Panc1 (cell line): ENCODE results near the gene LENG8. TPM values are rescaled to one million over a fixed set of nuclear protein-coding genes. Genes with fewer than 3 reads are reported as not detected.

Experiments
- ATAC-seq: fragments of 200-7000 bp; cut with Tn5 transposase; 2 replicates; pipeline ENCODE4 v1.9.1; 2020; ENCODE audit warnings: mild to moderate bottlenecking, moderate library complexity
- BruUV-seq: library from RNA; stranded (reverse); fragments of 400-500 nt; replicated peaks from 2 replicates; lab custom pipeline; 2021; lab: Mats Ljungman, UMichigan
- CTCF ChIA-PET: fragments of 300-600 bp; sonication (Branson Sonifier 250); formaldehyde crosslinking; loops from one replicate; lab custom pipeline; 2022; ENCODE audit warnings: antibody characterized with exemption; lab: Charles Lee
- POLR2A ChIA-PET: fragments of 300-600 bp; sonication (Branson Sonifier 250); formaldehyde crosslinking; loops from one replicate; lab custom pipeline; 2022; ENCODE audit warnings: antibody characterized with exemption; lab: Charles Lee
- DNase-seq: peaks from one replicate; pipeline ENCODE4 v3.0.0-alpha.2; 2010; ENCODE audit warnings: low read depth, low spot score
- H3K27ac ChIP-seq: 2 replicates; pipeline ENCODE4 v1.5.1; 2011; ENCODE audit warnings: mild to moderate bottlenecking, low read length, inconsistent platforms
- H3K27me3 ChIP-seq: fragments of 200-500 bp; sonication (Bioruptor generic); 2 replicates; pipeline ENCODE4 v1.6.0; 2014; ENCODE audit warnings: low read length, inconsistent platforms; ENCODE audit not compliant: control insufficient read depth, insufficient read depth
- H3K36me3 ChIP-seq: fragments of 200-500 bp; sonication (Bioruptor generic); 2 replicates; pipeline ENCODE4 v1.5.1; 2014; ENCODE audit warnings: inconsistent platforms, mild to moderate bottlenecking, low read length, moderate library complexity; ENCODE audit not compliant: control insufficient read depth, insufficient read depth
- H3K4me1 ChIP-seq: 2 replicates; pipeline ENCODE4 v1.5.1; 2011; ENCODE audit warnings: inconsistent platforms, mild to moderate bottlenecking, low read length, moderate library complexity; ENCODE audit not compliant: control insufficient read depth, insufficient read depth
- H3K4me3 ChIP-seq, 2 experiments: 2 replicates each; pipeline ENCODE4 v1.5.1; 2011 to 2012; ENCODE audit warnings: low read depth in 2 of 2, low read length in 2 of 2, mild to moderate bottlenecking in 2 of 2, inconsistent platforms in 1 of 2, moderate library complexity in 1 of 2
- H3K9me3 ChIP-seq: fragments of 200-500 bp; sonication (Bioruptor generic); 2 replicates; pipeline ENCODE4 v1.5.1; 2014; ENCODE audit warnings: low read depth, mild to moderate bottlenecking, inconsistent platforms, low read length, moderate library complexity; ENCODE audit not compliant: control insufficient read depth, insufficient read depth
- POLR2AphosphoS5 ChIP-seq: IDR thresholded peaks from 2 replicates; pipeline ENCODE4 v1.6.1; 2012; ENCODE audit warnings: mild to moderate bottlenecking, low read depth, low read length, moderate library complexity
- SIN3A ChIP-seq: IDR thresholded peaks from 2 replicates; pipeline ENCODE4 v1.6.1; 2012; ENCODE audit warnings: low read depth, mild to moderate bottlenecking, low read length, moderate library complexity, borderline replicate concordance; ENCODE audit not compliant: insufficient read depth
- TCF7L2 ChIP-seq: IDR thresholded peaks from 2 replicates; pipeline ENCODE4 v1.6.1; 2011; ENCODE audit warnings: mild to moderate bottlenecking, low read depth, low read length, inconsistent platforms
- in situ Hi-C: cut with HindIII; loops from 2 replicates; pipeline ENCODE4 v1.10.0; 2016; ENCODE audit warnings: low sequenced_read_pairs, low pct_unique_long_range_greater_than_20kb
- intact Hi-C: fragments of 100-400 bp; cut with micrococcal nuclease; formaldehyde crosslinking; loops from one replicate; pipeline ENCODE4 v1.10.0; 2022; ENCODE audit not compliant: unreplicated experiment
- total RNA-seq: library from RNA; stranded (reverse); gene quantifications from one replicate; pipeline ENCODE4 v1.2.1, GENCODE V29; 2021; ENCODE audit not compliant: unreplicated experiment
- TF ChIP-seq, protein P1 (sequence below), 2 experiments: IDR thresholded peaks; 2 replicates each; pipeline ENCODE4 v1.6.1; 2011 to 2012; ENCODE audit warnings: low read depth in 2 of 2, control low read depth in 1 of 2, low read length in 1 of 2, mild to moderate bottlenecking in 1 of 2, moderate library complexity in 1 of 2; ENCODE audit not compliant: insufficient read depth in 1 of 2
- TF ChIP-seq, protein P2 (sequence below): fragments of 450-650 bp; IDR thresholded peaks from 2 replicates; pipeline ENCODE4 v1.5.1; 2017; ENCODE audit warnings: mild to moderate bottlenecking

Gene LENG8
- total RNA-seq, 1 experiment from 2014 or later: 268 TPM

DNA sequence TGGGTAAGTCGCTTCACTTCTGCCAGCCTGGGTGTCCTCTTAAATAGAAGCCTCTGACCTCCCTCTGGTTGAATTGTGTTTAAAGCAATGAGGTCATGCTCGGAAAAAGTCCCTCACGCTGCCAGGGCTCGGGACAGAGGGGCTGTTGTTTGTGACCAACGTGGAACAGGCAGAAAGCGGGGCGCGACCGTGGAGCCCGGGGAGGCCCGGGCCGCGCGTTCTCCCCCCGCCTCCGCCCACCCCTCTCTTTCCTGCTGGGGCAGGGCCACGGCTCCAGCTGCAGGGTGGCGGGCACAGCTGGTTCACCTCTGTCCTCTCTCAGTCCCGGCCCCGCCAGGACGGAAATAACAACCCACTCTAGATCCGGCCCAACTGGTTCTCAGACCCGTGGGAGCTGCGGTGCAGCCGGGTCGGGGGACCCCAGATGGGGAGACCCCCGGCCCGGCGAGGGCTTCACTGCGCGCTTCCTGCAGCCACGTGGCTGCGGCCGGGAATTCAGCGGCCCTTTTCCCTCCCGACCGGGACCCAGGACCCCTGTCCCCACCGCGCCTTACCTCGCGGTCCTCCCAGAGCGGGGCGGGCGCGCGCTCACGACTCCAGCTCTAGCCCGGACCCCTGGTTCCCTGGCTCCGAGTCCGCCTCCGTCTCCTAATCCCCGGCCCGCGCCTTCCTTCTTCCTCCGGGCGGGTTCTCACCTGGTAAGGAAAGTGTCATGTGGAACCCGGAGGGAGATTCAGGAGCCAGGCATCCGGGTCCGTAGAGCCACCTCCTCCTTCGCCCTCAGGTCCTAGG, 22.2 kb downstream of the LENG8 start:
- ATAC-seq: peak; percentile 69
- in situ Hi-C loops: no loop called here
- BruUV-seq: no TSS peak
- H3K9me3 ChIP-seq: no peaks in the 10 kb centered on the region
- DNase-seq: no peak
- ChIA-PET CTCF (no interaction called here), POLR2A (interaction anchor here (0.6 kb wide), 2 partner anchors 9 to 418 kb away, joined by 6 to 16 read pairs; no protein-coding TSS in a partner anchor)
- intact Hi-C loops: no loop called here
- H3K4me1 ChIP-seq: peaks cover 15% of the 10 kb centered on the region
- TF ChIP-seq, protein P1, sequence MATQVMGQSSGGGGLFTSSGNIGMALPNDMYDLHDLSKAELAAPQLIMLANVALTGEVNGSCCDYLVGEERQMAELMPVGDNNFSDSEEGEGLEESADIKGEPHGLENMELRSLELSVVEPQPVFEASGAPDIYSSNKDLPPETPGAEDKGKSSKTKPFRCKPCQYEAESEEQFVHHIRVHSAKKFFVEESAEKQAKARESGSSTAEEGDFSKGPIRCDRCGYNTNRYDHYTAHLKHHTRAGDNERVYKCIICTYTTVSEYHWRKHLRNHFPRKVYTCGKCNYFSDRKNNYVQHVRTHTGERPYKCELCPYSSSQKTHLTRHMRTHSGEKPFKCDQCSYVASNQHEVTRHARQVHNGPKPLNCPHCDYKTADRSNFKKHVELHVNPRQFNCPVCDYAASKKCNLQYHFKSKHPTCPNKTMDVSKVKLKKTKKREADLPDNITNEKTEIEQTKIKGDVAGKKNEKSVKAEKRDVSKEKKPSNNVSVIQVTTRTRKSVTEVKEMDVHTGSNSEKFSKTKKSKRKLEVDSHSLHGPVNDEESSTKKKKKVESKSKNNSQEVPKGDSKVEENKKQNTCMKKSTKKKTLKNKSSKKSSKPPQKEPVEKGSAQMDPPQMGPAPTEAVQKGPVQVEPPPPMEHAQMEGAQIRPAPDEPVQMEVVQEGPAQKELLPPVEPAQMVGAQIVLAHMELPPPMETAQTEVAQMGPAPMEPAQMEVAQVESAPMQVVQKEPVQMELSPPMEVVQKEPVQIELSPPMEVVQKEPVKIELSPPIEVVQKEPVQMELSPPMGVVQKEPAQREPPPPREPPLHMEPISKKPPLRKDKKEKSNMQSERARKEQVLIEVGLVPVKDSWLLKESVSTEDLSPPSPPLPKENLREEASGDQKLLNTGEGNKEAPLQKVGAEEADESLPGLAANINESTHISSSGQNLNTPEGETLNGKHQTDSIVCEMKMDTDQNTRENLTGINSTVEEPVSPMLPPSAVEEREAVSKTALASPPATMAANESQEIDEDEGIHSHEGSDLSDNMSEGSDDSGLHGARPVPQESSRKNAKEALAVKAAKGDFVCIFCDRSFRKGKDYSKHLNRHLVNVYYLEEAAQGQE (IDR thresholded peaks at IDR 0.05; ENCODE audit: insufficient read depth in 1 of 2, low read depth in 2 of 2, low read length in 1 of 2): no peak
- TF ChIP-seq SIN3A (no peak), POLR2AphosphoS5 (no peak), TCF7L2 (no peak)
- TF ChIP-seq, protein P2, sequence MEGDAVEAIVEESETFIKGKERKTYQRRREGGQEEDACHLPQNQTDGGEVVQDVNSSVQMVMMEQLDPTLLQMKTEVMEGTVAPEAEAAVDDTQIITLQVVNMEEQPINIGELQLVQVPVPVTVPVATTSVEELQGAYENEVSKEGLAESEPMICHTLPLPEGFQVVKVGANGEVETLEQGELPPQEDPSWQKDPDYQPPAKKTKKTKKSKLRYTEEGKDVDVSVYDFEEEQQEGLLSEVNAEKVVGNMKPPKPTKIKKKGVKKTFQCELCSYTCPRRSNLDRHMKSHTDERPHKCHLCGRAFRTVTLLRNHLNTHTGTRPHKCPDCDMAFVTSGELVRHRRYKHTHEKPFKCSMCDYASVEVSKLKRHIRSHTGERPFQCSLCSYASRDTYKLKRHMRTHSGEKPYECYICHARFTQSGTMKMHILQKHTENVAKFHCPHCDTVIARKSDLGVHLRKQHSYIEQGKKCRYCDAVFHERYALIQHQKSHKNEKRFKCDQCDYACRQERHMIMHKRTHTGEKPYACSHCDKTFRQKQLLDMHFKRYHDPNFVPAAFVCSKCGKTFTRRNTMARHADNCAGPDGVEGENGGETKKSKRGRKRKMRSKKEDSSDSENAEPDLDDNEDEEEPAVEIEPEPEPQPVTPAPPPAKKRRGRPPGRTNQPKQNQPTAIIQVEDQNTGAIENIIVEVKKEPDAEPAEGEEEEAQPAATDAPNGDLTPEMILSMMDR: no peak
- H3K4me3 ChIP-seq: peak overlapping the region; percentile 37 to 59
- H3K36me3 ChIP-seq: no peaks in the 10 kb centered on the region
- H3K27ac ChIP-seq: peak overlapping the region; percentile 48; the same call in 1 of the 2 replicates
- H3K27me3 ChIP-seq: no peaks in the 10 kb centered on the region

DNA sequence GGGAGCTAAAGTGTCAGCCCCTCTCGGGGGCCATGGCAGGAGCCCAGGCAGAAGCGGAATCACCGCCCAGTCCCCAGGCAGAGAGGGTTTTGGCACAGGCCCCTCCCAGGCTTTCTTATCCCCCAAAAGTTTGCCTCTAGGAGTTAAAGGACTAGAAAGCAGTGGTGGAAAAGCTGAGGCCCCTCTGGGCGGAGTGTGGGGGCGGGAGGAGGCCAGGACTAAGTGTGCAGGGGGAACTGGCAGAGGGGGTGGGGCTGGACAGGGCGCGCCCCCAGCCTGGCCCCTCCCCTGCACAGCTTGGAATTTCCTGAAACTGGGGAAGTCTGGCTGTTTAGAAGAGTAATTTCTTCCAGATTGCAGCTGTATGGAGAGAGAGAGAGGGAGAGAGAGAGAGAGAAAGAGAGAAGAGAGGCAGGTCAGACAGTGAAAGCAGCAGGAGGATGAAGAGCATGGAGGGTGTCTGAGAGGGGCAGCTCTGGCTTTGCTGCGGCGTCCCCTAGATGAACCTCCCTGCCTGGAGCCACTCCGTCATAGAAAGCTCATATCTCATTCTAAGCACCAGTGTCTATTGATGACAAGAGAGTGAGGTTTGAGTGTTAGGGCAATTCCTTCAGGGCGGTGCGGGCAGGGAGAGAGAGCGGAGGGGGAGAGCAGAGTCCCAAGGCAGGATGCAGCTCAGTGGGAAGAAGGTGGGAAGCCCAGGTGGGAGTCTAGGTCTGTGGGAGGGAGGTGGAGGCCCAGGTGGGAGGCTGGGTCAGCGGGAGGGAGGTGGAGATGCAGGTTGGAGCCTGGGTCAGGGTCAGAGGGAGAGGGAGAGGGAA, 24.3 kb downstream of the LENG8 start, which contains the start of gene CDC42EP5:
TSS of gene CDC42EP5 (minus strand) at position 226 of the 821 bp plus-strand sequence. CDS start 7,749 bp downstream, outside the sequence.
- intact Hi-C loops: no loop called here
- TF ChIP-seq, protein P2: no peak
- TF ChIP-seq POLR2AphosphoS5: no peak
- TF ChIP-seq TCF7L2: no peak
- TF ChIP-seq, protein P1 (IDR thresholded peaks at IDR 0.05; ENCODE audit: insufficient read depth in 1 of 2, low read depth in 2 of 2, low read length in 1 of 2): no peak
- no peak for TF ChIP-seq SIN3A
- BruUV-seq: no TSS peak
- POLR2A ChIA-PET: interaction anchor here (0.6 kb wide), 1 partner anchor 283 kb away, joined by 6 read pairs; no protein-coding TSS in a partner anchor
- Histone ChIP-seq H3K27ac (no peak within 1 kb of the TSS), H3K9me3 (no peaks in the 10 kb centered on the region), H3K27me3 (no peaks in the 10 kb centered on the region), H3K4me1 (peaks cover 15% of the 10 kb centered on the region), H3K36me3 (no peaks in the 10 kb centered on the region), H3K4me3 (peak within 1 kb of the TSS; percentile 10 to 47; a peak in 3 of 4 replicates)
- CTCF ChIA-PET: interaction anchor here (0.6 to 1.0 kb wide), 2 partner anchors 201 to 476 kb away, joined by 3 to 4 read pairs; no protein-coding TSS in a partner anchor
- peak; percentile 67 for ATAC-seq
- in situ Hi-C loops: no loop called here
- no peak for DNase-seq
